HG03108 (cell line): ENCODE data around the gene TAS2R43.
"Not testable (repeated sequence)": the region's sequence is repeated elsewhere in the genome, so short reads cannot be mapped to it uniquely, and the experiment has no call there.

Experiments
- ATAC-seq: cut with Tn5 transposase; IDR thresholded peaks from one replicate; pipeline ENCODE4 v1.9.1; 2021; ENCODE audit warnings: moderate library complexity; ENCODE audit not compliant: unreplicated experiment

Gene TAS2R43

DNA sequence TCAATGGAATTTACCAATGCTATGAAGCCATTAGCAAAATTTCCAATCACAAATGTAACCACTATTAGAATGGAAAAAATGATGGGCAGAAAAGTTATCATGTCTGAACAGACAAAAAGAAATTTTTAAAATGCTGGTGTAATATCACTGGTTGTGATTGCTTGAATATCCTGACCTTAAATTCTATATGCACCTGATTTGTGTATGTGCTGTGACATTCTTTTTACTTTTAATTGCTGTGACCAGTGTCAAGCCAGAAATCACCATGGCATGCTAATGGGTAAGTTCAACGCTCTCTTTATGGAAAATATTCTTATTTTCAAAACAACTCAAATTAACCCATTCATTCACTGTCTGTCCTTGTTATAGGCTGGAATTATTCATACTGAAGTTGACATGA is 29.9 kb downstream of the TAS2R43 start, which contains the start of gene TAS2R46:
Gene TAS2R46 (minus strand): TSS at position 101 of the 400 bp plus-strand sequence. CDS start 0 bp downstream, at position 101.
- not testable (repeated sequence) for ATAC-seq

- no peak for ATAC-seq
Observed at GRCh38 chr12:11059784-11060183, 32.3 kb downstream of the TAS2R43 start.

DNA sequence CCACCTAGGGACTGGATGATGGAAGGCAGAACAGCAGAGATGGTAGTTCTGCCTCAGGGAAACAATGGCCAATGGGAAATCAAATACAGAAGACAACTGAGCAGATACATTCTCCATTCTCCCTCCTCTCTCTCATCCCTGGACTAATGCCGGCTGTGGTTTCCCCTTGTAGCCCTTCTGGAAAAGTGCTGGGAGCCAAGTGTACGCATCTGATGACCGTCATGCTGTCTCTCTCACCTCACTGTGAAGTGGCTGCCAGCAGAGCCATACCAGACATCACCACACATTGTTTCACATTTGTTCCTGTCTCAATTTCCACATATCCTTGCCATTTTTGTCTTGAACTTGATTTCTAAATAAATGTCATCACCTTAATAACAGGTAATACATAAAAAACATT is 33.1 kb downstream of the TAS2R43 start:
- no peak for ATAC-seq

GRCh38 chr12:11055306-11055705 is 36.8 kb downstream of the TAS2R43 start:
- no peak for ATAC-seq

- ATAC-seq = not testable (repeated sequence)
Observed at GRCh38 chr12:11049806-11050531, 42.1 kb downstream of the TAS2R43 start.

- ATAC-seq = not testable (repeated sequence)
Observed at GRCh38 chr12:11041366-11041765, 50.7 kb downstream of the TAS2R43 start.
